ENCODE measurements around the gene PLPP3.

The PLPP3 gene

DNA sequence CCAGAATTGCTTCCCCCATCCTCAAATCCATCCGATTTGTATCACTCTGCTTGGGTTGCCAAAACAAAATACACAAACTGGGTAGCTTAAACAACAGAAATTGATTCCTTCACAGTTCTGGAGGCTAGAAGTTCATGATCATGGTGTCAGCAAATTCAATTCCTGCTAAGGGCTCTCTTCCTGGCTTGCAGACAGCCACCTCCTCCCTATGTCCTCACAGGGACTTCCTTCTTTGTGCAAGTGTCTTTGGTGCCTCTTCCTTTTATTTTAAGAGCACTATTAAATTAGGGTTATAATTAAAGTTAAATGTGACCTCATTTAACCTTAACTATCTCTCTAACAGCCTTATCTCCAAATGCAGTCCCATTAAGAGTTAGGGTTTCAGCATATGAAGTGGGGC, 112.8 kb downstream of the PLPP3 start:
- no peak for DNase-seq (ENCODE audit: extremely low read depth, low read depth)
- TF ChIP-seq, protein P1, sequence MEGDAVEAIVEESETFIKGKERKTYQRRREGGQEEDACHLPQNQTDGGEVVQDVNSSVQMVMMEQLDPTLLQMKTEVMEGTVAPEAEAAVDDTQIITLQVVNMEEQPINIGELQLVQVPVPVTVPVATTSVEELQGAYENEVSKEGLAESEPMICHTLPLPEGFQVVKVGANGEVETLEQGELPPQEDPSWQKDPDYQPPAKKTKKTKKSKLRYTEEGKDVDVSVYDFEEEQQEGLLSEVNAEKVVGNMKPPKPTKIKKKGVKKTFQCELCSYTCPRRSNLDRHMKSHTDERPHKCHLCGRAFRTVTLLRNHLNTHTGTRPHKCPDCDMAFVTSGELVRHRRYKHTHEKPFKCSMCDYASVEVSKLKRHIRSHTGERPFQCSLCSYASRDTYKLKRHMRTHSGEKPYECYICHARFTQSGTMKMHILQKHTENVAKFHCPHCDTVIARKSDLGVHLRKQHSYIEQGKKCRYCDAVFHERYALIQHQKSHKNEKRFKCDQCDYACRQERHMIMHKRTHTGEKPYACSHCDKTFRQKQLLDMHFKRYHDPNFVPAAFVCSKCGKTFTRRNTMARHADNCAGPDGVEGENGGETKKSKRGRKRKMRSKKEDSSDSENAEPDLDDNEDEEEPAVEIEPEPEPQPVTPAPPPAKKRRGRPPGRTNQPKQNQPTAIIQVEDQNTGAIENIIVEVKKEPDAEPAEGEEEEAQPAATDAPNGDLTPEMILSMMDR (IDR thresholded peaks at IDR 0.05; ENCODE audit: low read depth, low read length, missing control alignments), result no peak
- no peak overlapping the region for H3K4me3 ChIP-seq (replicated peaks; ENCODE audit: low read depth, low read length)

DNA sequence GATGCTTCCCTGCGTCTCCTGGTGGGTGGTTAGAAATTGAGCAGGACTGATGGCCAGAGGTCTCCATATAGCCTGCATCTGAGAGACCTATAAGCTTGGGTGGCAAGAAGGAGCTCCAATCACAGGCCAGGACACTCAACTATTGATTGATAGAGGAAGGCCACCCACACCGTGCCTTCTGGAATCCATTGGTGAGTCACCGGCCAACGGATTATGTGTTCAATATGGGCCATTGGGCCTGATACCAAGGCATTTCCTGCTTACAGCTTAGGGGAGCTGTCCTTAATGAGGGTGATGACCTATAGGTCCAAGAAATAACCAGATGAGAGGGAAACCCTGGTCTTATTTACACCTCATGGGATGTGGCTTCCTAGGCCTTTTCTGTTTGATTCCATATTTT, 115.1 kb downstream of the PLPP3 start:
- no peak for DNase-seq (ENCODE audit: extremely low read depth, low read depth)
- H3K4me3 ChIP-seq (replicated peaks; ENCODE audit: low read depth, low read length), result no peak overlapping the region
- TF ChIP-seq, protein P1 (IDR thresholded peaks at IDR 0.05; ENCODE audit: low read depth, low read length, missing control alignments), result no peak

DNA sequence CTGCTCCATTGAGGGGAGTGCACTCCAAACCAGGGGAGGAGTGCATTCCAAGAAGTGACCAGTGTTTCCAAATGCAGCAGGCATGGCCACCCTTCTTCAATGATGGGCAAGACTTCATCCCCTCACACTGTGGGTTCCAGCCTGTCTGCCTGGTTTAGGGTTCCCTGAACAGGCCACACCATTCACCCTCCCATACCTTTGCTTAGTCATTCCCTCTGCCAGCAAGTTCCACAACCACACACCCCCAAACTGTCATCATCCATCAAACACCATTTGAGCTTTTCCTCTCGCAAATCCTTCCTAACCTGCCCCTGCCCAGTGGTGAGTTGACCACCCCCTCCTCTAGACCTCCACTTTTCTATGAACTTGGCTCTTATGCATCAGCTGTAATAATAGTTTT, 116.0 kb downstream of the PLPP3 start:
- TF ChIP-seq, protein P1 (IDR thresholded peaks at IDR 0.05; ENCODE audit: low read depth, low read length, missing control alignments), result no peak
- no peak for DNase-seq (ENCODE audit: extremely low read depth, low read depth)
- no peak overlapping the region for H3K4me3 ChIP-seq (replicated peaks; ENCODE audit: low read depth, low read length)

DNA sequence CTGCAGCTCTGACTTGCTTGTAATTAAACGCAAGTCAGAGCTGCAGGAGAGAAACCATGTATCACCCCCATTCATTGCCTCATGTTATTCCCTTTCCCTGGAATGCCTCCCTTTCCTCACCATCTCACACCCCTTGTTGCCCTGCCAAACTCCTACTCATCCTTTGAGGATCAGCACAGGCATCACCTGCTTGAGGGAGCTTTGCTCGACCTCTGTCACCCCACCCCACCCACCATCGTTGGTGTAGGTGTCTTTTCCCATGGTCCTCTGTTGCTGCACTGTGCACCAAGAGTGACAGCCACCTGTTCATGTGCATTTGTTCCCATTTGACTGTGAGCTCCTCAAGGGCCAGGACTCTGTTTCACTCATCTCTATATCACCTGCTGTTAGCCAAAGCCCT, 117.2 kb downstream of the PLPP3 start:
- DNase-seq (ENCODE audit: extremely low read depth, low read depth), result no peak
- no peak overlapping the region for H3K4me3 ChIP-seq (replicated peaks; ENCODE audit: low read depth, low read length)
- TF ChIP-seq, protein P1 (IDR thresholded peaks at IDR 0.05; ENCODE audit: low read depth, low read length, missing control alignments), result no peak

DNA sequence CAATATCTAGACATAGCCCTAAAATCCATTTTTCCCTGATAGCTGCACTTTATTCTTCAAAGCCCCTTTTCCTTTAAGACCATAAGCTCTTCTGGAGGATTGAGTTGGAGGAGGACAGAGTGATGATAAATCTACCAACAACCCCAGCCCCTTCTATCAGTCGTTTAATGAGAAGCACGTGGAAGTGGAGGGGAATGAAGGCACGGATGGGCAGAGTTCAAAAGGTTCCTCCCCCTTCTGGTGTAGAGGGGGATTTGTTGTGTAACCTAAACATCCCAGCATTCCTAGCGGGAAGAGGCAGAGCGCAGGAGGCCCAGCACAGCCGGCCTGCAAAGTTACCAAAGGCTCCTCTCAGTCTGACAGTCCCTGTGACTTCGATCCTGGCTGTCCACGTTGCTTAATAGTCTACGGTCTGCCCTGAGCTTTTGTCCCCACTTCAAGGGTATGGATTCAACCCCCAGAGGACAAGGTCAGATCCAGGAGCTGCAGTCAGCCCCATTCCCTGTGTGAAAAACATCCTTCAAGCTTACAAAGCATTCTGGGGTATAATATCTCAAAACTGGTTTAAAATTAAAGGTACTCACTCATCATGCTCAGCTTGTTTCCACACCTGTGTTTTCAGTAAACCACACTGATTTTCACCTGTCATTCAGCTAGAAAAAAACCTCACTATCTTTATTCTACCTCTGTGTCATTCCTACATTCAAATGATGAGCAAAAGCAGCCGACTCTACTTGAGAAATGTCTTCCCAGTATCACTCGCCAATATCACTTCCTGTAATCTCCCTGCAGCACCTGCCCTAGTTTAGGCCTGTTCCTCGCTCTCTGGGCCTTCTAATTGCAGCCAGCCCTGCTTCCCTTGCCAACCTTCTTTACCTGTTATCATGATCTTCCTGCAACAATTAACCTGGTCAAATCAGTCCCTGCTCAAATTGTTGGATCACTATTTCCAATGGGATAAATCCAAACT, 117.9 kb downstream of the PLPP3 start:
- TF ChIP-seq, protein P1 (IDR thresholded peaks at IDR 0.05; ENCODE audit: low read depth, low read length, missing control alignments), result no peak
- DNase-seq (ENCODE audit: extremely low read depth, low read depth), result no peak

DNA sequence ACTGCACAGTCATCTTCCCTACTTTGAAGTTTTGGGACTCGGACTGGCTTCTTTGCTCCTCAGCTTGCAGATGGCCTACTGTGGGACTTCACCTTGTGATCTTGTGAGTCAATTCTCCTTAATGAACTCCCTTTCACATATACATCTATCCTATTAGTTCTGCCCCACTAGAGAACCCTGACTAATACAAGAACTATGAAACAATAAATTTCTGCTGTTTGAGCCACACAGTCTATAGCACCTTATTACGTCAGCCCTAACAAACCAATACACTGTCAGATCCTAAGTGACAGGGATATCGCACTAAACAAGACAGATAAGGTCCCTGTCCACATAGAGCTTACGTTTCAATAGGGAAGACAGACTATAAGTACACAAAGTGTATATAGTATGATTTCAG, 120.1 kb downstream of the PLPP3 start:
- TF ChIP-seq, protein P1 (IDR thresholded peaks at IDR 0.05; ENCODE audit: low read depth, low read length, missing control alignments), result no peak
- H3K4me3 ChIP-seq (replicated peaks; ENCODE audit: low read depth, low read length), result no peak overlapping the region
- no peak for DNase-seq (ENCODE audit: extremely low read depth, low read depth)

More for the DNA sequence above, 117.9 kb downstream of the PLPP3 start:
- no peak overlapping the region for H3K4me3 ChIP-seq (replicated peaks; ENCODE audit: low read depth, low read length)
